ENCODE measurements around the gene DOCK6.

The DOCK6 gene

DNA sequence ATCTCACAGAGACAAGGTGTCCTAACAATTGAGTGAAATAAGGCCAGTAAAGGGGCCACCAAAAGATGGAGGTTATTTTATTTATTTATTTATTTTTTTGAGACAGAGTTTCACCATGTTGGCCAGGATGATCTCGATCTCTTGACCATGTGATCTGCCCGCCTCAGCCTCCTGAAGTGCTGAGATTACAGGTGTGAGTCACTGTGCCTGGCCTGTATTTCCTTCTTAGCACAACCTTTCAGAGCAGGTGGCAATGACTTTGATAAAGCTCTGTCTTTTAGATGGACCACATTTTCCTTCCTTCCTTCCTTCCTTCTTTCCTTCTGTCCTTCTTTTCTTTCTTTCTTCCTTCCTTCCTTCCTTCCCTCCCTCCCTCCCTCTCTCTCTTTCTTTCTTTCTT, 11.0 kb upstream of the DOCK6 start:
- no peak for DNase-seq

DNA sequence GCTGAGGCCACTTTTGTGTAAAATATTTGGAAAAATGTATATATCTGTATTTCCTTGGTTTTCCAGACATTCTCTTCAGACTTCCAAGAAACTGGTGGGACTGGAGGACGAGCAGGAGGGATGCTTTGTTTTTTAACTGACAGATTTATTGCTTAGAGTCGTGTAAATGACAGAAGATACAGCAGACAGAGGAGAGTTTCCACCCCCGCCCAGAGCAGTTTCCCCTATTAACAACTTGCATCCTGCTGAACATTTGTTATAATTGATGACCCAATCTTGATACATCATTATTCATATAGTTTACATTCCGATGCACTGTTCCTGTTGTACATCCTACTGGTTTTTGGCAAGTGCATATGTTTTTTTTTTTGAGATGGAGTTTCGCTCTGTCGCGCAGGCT, 7.1 kb upstream of the DOCK6 start:
- DNase-seq: no peak

DNA sequence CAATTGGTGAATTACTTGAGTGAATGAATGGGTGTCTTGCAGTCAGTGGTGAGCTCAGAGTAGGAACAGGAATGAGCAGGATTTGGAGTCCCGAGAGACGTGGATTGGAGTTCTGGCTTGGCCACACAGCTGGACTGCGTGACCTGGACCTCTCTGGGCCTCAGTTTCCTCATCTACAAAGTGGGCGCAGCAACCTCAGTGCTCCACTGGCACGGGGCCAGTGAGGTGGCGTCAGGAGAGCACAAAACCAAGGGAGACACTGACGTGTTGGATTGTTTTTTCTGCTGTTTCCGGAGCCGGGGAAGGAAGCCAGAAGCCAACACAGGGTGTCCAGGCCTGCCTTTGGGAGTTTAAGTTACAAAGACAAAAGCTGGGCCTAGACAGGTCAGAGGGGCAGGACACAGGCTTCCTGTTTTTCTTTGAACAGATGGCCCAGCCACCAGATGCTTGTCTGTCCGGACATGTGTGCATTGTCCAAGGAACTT, 6.5 kb upstream of the DOCK6 start:
- no peak for DNase-seq

DNA sequence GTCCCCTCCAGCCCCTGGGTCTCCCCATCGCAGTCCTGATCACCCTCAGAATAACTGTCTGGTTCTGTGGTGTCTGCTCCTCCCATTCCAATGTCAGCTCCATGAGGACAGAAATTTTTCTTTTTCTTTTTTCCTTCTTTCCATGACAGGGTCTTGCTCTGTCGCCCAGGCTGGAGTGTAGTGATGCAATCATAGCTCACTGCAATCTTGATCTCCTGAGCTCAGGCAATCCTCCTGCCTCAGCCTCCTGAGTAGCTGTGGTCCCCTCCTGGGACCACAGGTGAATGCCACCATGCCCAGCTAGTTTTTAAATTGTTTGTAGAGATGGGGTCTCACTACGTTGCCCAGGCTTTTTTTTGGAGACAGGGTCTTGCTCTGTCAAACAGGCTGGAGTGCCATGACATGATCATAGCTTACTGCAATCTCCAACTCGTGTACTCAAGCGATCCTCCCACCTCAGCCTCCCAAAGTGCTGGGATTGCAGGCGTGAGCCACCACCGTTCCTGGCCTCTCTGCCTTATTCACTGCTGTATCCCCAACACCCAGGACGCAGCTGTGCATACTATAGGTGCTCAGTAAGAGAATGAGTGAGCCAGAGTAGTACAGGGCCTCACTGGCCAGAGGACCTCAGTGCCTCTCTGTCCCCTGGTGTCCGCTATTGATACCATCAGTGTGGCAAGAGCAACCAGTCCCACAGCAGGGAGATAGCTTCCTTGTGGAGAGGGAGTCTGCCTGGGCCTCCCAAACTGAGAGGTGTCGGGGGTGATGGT, 5.2 kb upstream of the DOCK6 start:
- no peak for DNase-seq

DNA sequence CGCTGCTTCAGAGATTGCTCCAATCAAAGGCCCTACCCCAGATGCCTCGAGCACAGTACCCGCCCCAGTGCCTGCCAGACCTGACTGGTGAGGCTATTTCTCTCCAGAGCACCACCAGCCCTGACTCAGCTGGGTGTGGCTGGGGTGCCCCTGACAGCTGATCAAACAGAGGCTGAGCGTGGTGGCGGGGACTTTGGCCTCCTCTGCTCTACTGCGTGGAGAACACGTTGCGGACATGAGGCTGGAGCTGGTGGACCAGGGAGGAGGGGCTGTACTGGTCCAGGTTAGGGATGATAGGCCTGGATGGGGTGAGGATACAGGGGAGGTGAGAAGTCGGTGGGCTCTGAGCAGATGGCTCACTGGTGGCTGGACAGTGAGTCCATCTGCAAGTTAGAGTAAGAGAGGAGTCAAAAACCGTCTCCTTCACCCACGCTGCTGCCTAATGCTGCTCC, 3.5 kb upstream of the DOCK6 start:
- DNase-seq: no peak

DNA sequence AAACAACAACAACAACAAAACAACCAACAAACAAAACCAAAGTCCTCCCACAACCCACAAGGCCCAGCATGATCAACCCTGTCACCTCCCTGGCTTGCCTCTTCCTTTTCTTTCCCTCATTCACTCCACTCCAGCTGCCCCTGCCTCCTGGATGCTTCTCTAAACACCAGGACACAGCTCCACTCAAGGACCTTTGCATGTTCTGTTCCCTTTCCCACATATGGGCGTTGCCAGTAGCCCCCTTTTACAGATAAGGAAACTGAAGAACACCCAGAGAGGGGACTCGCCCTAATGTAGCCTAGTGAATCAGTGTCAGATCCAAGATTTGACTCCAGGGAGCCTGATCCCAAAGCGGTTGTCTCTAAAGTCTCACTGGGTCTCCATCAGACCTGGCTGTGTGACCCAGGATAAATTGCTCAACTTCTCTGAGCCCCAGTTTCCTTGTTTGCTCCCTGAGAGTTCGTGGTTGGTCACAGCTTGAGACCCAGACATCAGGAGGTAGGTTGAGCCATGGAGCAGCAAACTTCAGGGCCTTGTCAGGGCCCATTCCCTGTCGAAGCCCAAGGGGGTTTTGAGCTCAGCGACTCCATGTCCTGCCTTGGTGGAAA, 3.0 kb upstream of the DOCK6 start:
- DNase-seq: no peak

DNA sequence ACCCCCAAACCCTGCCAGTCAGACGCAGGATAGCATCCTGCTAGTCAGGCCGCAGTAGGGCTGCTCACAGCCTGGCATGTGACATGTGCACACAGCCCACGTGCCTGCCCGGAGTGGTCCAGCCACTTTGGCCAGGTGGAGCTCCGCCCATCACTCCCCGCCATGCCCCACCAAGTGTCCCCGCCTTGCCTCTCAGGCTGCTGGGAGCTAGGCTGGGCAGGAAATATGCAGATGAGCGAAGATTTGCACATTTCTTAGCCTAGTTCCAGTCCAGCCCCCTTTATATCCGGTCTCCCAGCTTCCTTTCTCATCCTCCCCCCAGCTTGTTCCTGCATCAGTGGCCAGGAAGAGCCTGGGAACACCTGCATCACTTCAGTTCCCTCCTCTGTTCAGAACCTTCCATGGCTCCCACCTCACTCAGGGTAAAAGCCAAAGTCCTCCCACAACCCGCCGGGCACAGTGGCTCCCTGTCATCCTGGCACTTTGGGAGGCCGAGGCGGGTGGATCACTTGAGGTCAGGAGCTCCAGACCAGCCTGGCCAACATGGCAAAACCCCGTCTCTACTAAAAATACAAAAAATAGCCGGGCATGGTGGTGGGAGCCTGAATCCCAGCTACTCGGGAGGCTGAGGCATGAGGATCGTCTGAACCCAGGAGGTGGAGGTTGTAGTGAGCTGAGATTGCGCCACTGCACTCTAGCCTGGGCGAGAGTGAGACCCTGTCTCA, 2.3 kb upstream of the DOCK6 start:
- DNase-seq: no peak

DNA sequence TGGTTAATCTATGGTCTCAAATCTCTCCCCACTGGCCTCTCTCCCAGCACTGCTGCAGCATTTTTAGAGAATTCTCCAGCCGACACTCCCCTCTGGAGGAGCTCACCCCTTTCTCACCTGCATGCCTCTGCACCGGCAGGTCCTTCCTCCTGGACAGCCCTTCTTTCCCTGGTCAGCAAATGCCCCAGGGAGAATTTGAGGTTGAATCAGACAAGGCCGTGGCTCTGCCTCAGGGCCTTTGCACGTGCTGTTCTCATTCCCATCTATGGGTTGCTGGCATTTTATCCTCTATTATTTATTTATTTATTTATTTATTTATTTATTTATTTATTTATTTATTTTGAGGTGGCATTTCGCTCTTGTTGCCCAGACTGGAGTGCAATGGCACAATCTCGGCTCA, 1.4 kb upstream of the DOCK6 start:
- DNase-seq: no peak

DNA sequence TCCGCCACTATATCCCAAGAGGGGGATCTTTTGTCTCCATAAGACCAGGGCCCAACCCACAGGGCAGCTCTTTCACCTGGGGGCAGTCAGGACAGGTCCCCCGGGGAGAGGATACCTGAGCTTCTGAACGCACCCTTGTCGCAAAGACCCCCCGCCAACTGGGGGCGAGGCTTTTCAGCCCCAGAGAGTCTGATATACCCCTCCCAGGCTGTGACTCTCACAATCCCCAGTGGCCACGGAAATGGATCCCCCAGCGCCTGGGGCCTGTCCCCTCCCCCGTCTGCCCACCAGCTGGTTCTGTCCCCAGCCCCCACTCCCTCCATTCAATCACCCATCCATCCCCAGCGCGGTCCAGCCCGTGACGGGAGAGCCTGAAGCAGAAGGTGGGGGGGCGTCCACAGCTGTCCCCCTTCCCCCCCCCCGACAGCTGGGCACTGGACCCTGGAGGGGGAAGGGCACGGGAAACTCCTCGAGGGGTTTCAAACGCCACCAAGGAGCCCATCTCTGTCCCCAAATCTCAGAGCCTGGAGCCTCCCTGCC, 823 bp downstream of the DOCK6 start:
- DNase-seq: no peak

DNA sequence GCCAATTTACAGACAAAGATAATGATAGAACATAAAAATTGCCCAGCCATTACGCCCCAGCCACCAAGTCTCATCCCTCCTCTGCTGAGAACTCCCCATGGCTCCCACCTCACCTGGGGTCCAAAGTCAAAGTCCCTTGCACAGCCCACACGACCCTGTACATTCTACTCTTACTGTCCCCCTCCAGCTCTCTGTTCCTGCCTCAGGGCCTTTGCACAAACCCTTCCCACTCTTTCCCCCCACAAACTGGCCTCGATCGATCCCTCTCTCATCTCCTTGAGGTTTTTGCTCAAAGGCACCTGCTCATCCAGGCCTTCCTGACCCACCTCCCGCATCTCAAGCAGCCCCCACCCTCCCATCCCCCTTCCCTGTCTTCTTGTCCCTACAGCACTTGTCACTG, 1.3 kb downstream of the DOCK6 start:
- DNase-seq: no peak

DNA sequence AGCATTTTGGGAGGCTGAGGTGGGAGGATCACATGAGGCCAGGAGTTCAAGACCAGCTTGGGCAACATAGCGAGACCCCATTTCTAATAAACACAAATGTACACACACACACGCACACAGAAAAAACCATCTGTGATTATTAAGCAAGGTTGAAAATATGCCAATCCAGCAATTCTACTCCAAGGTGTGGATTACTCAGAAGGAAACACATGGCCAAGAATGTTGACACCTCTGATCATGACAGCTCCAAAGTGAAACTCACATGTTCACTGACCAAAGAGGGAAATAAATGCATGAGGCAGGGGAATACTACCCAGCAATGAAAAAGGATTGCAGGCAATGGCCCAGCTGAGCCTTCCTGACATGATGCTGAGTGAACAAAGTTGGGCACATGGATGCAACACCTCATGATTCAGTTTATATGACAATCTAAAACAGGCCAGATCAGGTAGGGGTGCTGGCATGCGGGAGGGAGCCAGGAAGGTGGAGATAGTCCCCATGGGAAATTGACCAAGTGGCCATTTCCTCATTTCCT, 4.4 kb downstream of the DOCK6 start:
- DNase-seq: no peak

DNA sequence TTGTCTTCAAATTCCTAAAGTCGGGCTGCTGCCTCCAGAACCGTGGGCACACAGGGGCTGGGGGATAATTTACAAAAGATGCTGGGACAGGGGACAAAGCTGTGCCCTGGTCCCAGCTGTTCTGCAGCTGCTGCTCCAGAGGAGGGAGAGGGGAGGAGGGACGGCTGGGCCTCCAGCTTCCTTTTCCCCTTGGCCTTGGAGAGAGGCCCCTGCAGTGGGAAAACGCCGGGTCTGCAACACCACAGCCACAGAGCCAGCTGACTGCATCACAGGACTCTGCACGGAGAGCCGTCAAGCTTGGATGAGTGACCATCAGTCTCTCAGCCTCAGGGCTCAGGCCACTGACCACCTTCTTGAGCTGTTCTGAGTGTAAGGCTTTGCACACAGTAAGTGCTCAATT, 6.1 kb downstream of the DOCK6 start:
- no peak for DNase-seq

DNA sequence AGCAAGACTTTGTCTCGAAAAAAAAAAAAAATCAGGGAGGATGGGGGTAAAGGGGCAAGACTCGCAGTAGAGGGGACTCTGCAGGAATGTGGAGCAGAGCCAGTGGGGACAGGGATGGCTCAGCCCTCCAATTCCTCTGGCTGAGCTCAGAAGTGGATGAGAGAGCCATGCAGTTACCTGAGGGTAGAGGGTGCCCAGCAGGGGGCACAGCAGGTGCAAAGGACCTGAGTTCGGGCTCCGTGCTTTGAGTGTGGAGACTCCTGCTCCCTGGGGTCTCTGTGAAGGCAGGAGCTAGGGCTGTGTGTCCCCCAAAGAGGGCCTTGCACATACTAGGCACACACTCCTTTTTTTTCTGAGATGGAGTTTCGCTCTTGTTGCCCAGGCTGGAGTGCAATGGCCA, 7.7 kb downstream of the DOCK6 start:
- DNase-seq: no peak

DNA sequence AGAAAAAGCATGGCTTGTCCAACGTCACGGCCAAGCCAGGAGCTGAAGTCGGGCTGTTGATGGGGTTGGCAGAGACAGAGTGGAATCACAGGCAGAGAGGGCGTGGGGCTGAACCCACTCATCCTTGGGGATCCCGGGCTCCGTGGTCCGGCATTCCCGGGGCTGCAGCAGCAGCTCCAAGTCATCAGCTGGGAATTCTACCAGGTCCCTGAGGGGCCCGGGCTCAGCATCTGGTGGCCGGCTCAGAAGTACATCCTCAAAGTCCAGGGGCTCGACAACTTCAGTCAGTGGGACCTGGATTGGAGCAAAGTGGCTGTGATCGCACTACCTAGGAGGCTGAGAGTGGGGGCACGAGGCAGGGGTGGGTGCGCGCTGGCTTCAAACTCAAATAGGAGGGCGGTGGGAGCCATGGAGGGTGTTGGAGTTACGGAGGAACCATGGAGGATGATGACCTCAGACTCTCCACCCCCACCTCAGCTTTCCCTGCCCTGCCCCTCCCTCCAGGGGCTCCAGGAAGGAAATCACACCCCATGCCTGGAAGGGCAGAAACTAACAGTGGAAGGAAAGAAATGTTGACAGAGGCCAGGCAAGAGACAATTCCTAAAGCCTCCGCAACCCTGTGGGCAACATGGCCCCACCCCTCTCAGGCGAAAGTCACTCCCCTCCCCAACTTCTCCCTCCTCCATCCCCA, 9.5 kb downstream of the DOCK6 start:
- DNase-seq: no peak

DNA sequence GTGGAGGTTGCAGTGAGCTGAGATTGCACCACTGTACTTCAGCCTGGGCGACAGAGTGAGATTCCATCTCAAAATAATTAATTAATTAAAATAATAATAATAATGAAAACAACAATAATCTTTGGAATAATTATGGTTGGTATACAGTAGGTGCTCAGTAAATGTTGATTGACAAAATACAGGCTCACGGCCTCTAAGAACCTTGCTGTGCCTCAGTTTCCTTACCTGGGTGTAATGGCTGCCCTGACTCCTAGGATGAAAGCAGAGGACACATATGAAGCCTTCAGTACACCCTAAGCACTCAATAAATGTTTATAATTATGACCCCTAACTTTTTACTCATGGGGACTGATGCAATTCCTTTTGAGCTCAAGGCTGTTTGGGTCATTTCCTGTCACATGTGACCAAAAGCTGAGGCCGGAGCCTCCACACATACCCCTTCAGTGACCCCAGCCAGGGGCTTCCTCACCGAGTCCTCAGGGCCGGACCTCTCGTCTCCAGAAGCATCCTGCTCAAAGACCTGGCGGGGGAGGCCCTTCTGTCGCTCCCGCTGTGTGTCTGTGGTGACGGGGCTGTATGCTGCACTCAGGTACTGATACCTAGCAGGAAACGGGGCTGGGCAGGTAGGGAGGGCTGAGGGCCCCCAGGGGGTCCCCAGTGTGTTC, 10.5 kb downstream of the DOCK6 start:
- DNase-seq: no peak

DNA sequence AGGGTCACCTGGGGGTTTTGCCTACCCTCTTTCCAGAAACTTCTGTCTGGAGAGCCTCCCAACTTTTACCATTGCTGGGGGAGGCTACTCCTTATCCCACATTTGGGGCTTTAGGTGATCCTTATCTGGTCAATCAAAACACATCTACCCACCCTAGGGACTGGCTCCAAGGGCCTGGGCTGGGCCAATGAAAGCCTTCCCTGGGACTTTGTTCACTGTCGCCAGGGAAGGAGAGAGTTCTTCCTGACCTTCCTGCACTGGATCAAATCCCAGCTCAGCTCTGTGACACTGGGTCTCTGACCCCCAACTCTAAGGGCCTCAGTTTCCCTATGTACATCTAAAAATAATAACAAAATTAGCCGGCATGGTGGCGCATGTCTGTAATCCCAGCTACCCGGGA, 11.1 kb downstream of the DOCK6 start:
- DNase-seq: no peak

DNA sequence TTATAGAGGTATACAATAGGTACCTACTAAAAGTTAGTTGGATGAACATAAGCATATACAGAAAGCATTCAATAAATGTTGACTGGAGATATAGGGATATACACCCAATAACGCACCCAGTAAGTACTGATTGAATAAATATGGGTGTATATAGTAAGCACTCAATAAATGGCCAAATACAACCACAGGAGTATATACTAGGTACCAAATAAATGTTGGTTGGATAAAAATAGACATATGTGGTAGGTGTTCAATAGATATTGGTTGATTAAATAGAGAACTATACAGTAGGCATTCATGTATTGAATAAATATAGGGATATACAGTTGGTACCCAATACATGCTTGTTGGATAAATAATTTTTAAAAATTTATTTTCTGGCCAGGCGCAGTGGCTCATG, 13.5 kb downstream of the DOCK6 start:
- no peak for DNase-seq

DNA sequence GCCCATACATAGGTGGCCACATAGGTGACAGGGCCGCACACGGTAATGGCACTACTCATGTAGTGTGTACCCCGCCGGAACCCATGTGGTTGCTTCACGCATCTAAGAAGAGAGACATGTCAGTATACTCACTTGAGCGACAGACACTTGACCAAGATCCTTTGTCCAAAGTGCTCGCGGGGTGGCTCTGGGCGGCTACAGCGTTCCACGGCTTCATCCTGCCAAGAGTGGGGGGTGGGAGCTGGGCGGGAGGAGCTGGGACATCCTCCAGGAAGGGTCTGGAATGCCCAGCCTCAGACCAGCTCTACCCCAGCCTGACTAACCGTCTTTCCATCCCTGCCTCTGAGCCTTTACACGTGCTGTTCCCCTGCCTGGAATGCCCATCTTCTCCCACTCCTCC, 14.4 kb downstream of the DOCK6 start:
- no peak for DNase-seq

DNA sequence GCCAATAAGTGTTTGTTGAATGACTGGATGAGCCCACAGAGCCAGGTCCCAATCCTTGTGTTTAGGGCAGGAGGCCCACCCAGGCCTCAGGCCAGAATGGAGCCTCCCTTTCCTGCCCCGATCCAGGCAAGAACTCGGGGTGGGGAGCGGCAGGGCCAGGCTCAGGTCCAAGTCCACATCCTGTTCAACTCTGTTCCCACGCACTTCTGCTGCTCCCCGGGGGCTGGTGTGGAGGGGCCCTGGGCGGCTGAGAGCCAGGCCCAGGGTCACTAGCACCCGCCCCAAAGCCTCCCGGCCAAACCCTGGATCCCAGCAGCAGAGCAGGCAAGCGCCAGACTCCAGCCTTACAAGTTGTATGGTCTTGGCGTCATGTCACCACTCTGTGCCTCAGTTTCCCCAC, 14.9 kb downstream of the DOCK6 start:
- DNase-seq: no peak

DNA sequence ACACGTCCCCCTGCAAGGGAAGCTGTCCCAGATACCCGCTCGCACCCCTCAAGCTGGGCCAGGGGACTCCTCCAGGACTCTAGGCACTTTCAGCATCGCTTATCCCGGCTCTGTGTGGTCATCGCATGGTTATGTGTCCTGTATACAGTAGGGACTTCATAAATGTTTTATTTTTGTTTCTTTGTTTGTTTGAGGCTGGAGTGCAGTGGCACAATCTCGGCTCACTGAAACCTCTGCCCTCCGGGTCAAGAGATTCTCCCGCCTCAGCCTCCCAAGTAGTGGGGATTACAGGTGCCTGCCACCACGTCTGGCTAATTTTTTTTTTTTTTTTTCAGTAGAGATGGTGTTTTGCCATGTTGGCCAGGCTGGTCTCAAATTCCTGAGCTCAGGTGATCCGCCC, 15.4 kb downstream of the DOCK6 start:
- DNase-seq: no peak

DNA sequence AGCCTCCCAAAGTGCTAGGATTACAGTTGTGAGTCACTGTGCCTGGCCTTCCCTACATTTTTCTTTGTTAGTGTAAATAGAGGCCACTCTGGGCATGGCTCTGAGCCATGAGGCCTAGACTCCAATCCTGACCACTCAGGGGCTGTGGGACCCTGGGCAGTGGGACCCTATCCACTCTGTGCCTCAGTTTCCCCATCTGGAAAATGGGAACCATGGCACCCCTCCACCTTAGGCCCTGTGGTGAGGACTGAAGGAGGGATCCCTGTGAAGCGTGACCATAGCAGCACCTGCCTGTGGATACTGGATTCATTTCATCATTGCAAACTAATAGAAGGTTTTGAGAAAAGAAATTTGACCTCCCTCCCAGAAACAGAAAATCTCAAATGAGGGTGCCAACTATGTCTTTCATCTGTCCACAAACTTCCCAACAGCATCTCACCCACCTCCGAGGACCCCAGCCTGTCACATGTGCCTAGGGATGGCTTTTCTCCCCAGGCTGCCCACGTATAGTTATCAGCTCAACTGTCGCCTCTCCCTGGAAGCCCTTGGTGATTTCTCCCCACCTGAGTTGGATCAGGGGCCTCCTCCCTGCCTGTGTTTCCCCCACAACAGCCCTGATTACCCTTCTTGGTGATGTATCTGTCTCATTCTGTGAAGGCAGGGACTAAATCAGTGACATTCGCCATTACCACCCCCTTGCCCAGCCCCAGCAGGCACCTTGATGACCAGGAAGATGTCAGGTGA, 17.3 kb downstream of the DOCK6 start:
- no peak for DNase-seq

DNA sequence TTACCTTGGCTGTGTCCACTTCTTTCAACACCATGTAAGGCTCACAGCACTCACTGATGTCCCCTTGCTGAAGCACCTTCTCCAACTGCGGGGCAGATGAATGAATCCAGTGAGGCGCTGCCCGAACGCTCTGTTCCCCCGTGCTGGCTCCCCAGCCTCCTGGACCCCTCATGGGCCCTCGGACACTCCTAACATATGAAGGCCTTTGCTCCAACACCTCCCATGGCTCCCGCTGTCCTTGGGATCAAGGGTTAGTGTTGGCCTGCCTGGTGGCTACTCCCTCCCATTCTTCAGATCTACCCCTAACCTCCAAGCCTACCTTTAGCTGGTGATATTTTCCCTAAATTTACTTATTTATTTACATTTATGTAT, 18.5 kb downstream of the DOCK6 start:
- no peak for DNase-seq

Data from NCI-H1105 (cell line).